Peyer's patch (tissue), 4 donors: ENCODE measurements around the gene CAMKK1.

ENCODE experiments used
- POLR2A ChIP-seq, 2 donors: fragments of 450-650 bp; IDR thresholded peaks; one replicate each; pipeline ENCODE4 v1.5.1; 2017; ENCODE audit warnings: antibody characterized with exemption in 2 of 2, mild to moderate bottlenecking in 2 of 2, moderate library complexity in 2 of 2
- TF ChIP-seq, protein P1 (sequence below), 6 experiments: fragments of 450-650 bp in 4 of 6; fragments of 200-600 bp in 2 of 6; sonication (generic) in 1 of 6; IDR thresholded peaks; one replicate each; pipeline ENCODE4 v1.5.1; 2017 to 2019; ENCODE audit warnings: antibody characterized with exemption in 6 of 6, mild to moderate bottlenecking in 3 of 6, moderate library complexity in 1 of 6

DNA sequence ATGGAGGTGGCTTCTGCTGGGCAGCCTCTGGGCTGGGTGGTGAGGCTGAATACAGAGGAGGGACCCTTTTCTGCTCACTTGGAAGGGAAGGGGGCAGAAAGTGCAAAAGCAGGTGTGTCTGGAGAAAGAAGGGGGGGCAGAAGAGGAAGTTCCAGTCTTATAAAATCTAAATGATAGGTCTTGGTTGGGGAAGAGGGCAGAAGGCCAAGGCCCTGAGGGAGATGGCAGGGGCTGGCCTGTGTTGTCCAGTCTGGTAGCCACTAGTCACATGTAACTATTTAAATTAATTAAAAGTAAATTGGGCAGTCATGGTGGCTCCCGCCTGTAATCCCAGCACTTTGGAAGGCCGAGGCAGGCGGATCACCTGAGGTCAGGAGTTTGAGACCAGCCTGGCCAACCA is 2.5 kb upstream of the CAMKK1 start:
- TF ChIP-seq, protein P1, sequence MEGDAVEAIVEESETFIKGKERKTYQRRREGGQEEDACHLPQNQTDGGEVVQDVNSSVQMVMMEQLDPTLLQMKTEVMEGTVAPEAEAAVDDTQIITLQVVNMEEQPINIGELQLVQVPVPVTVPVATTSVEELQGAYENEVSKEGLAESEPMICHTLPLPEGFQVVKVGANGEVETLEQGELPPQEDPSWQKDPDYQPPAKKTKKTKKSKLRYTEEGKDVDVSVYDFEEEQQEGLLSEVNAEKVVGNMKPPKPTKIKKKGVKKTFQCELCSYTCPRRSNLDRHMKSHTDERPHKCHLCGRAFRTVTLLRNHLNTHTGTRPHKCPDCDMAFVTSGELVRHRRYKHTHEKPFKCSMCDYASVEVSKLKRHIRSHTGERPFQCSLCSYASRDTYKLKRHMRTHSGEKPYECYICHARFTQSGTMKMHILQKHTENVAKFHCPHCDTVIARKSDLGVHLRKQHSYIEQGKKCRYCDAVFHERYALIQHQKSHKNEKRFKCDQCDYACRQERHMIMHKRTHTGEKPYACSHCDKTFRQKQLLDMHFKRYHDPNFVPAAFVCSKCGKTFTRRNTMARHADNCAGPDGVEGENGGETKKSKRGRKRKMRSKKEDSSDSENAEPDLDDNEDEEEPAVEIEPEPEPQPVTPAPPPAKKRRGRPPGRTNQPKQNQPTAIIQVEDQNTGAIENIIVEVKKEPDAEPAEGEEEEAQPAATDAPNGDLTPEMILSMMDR (IDR thresholded peaks at IDR 0.05): no peak
- TF ChIP-seq POLR2A (IDR thresholded peaks at IDR 0.05): no peak
